Measurements from ENCODE around the gene EXD3. TPM values are rescaled to one million over a fixed set of nuclear protein-coding genes. Genes with fewer than 3 reads are reported as not detected.

EXD3 gene
- total RNA-seq, 2 donors from 2014 or later, result 5.9 to 6.0 TPM

GRCh38 chr9:137455359-137455991 is 32.5 kb upstream of the EXD3 start:
- Histone ChIP-seq H3K4me3 (no peak overlapping the region), H3K27ac (no peak overlapping the region), H3K9me3 (no peaks in the 10 kb centered on the region), H3K36me3 (peaks cover 5% of the 10 kb centered on the region), H3K4me1 (peaks cover 0 to 42% of the 10 kb centered on the region in 2 donors), H3K27me3 (no peaks in the 10 kb centered on the region)
- TF ChIP-seq CTCF (IDR thresholded peaks at IDR 0.05), result no peak
- no peak for DNase-seq (ENCODE audit: low spot score)

- Histone ChIP-seq H3K36me3 (peaks cover 5% of the 10 kb centered on the region), H3K9me3 (no peaks in the 10 kb centered on the region), H3K27ac (peak overlapping the region; percentile 48 to 56), H3K4me3 (peak overlapping the region; percentile 32 to 49), H3K4me1 (peaks cover 0 to 37% of the 10 kb centered on the region in 2 donors), H3K27me3 (no peaks in the 10 kb centered on the region)
- no peak for TF ChIP-seq CTCF (IDR thresholded peaks at IDR 0.05)
- no peak for DNase-seq (ENCODE audit: low spot score)
These were observed 31.8 kb upstream of the EXD3 start for GRCh38 chr9:137454597-137455358.

GRCh38 chr9:137454145-137454596 is 31.2 kb upstream of the EXD3 start:
- Histone ChIP-seq H3K36me3 (peaks cover 9% of the 10 kb centered on the region), H3K4me1 (peaks cover 0 to 32% of the 10 kb centered on the region in 2 donors), H3K4me3 (peak overlapping the region; percentile 32 to 49), H3K27ac (peak overlapping the region; percentile 48 to 56), H3K27me3 (no peaks in the 10 kb centered on the region), H3K9me3 (no peaks in the 10 kb centered on the region)
- no peak for DNase-seq (ENCODE audit: low spot score)
- TF ChIP-seq CTCF (IDR thresholded peaks at IDR 0.05), result no peak

DNA sequence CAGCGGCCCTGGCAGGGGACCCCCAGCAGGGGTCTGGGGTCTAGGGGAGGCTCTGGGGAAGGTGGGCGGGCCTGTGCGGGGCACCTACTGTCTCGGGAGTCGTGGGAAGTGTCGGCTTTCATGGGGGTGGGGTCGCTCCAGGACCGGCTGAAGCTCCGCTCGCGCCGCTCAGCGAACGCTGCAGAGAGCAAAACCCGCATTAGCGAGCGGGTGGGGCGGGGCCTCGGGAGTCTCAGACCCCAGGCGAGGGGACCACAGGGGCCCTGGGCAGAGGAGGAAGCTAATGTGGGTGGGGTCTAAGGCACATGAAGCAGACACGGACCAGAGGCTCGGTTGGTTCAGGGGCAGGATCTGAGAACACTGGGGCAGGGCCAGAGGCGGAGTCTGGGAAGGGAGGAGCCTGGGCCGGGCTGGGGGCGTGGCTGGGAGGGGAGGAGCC is 30.7 kb upstream of the EXD3 start:
- Histone ChIP-seq H3K27me3 (no peaks in the 10 kb centered on the region), H3K27ac (no peak overlapping the region), H3K4me3 (peak overlapping the region; percentile 5 to 49), H3K4me1 (peaks cover 0 to 30% of the 10 kb centered on the region in 2 donors), H3K9me3 (no peaks in the 10 kb centered on the region), H3K36me3 (peaks cover 10% of the 10 kb centered on the region)
- DNase-seq (ENCODE audit: low spot score), result no peak
- no peak for TF ChIP-seq CTCF (IDR thresholded peaks at IDR 0.05)

DNA sequence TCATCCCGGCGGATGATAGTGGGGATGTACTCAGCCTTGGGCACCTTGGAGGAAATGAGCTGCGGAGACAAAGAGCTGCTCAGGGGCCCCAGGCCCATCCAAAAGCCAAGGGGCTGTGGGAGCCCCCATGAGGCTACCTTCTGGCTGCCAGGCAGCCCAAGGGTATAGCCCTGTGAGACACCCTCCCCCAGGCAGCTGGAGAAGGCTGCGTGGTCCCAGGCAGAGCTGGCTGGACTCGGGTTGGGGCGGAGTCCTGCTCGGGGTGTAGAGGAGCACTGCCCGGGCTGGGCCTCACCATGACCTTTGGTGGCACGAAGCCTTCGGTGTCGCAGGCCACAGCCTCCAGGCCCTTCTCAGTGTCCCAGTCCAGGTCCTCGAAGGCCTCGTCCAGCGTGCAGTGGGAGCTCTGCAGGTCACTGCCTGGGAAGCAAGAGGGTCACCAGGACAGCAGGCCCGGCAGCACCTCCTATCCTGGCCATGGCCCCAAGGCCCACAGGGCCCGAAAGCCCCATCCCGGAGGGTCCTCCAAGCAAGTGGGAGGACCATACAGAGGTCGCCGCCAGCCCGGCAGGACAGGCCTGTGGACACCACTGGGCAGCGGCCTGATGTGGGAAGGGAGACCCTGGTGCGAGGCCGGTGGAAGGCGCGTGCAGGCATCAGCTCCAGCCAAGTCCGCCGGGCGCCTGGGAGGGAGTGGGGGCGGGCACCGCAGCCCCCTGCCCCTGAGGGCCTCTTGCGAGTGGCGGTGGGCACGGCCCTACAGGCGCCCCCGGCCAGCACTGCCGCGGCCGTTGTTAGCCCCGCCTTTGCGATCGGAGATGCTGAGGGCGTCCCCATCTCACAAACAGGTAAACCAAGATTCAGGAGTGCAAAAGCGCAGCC is 30.0 kb upstream of the EXD3 start:
- no peak for DNase-seq (ENCODE audit: low spot score)
- H3K36me3 ChIP-seq, result peaks cover 10% of the 10 kb centered on the region
- no peak overlapping the region for H3K27ac ChIP-seq
- H3K4me1 ChIP-seq, result peaks cover 0 to 23% of the 10 kb centered on the region in 2 donors
- no peaks in the 10 kb centered on the region for H3K9me3 ChIP-seq
- no peaks in the 10 kb centered on the region for H3K27me3 ChIP-seq
- H3K4me3 ChIP-seq, result peak overlapping the region in 1 of 2 donors; percentile 49
- no peak for TF ChIP-seq CTCF (IDR thresholded peaks at IDR 0.05)

Data from right atrium auricular region (tissue), 2 donors.